HEK293 (cell line): Measurements from ENCODE around the gene MARCOL.

ENCODE experiments used
- CTCF ChIP-seq: fragments of 450-650 bp; formaldehyde crosslinking; IDR thresholded peaks from 2 replicates; pipeline ENCODE4 v1.5.1; 2016; ENCODE audit warnings: missing biosample characterization, missing genetic modification characterization
- MYNN ChIP-seq: fragments of 450-650 bp; formaldehyde crosslinking; IDR thresholded peaks from 2 replicates; pipeline ENCODE4 v1.5.1; 2016; ENCODE audit warnings: missing biosample characterization, missing genetic modification characterization, borderline replicate concordance
- PBX3 ChIP-seq: sonication (generic); formaldehyde crosslinking; IDR thresholded peaks from 2 replicates; pipeline ENCODE4 v1.8.1; 2022; ENCODE audit warnings: mild to moderate bottlenecking, moderate library complexity, missing genetic modification reagents
- REST ChIP-seq: fragments of 450-650 bp; formaldehyde crosslinking; IDR thresholded peaks from 2 replicates; pipeline ENCODE4 v1.5.1; 2016; ENCODE audit warnings: missing biosample characterization, missing genetic modification characterization
- ZBTB48 ChIP-seq: fragments of 450-650 bp; formaldehyde crosslinking; IDR thresholded peaks from 2 replicates; pipeline ENCODE4 v1.5.1; 2016; ENCODE audit warnings: missing biosample characterization, missing genetic modification characterization
- ZBTB8A ChIP-seq: fragments of 450-650 bp; formaldehyde crosslinking; IDR thresholded peaks from 2 replicates; pipeline ENCODE4 v1.5.1; 2016; ENCODE audit warnings: missing biosample characterization, missing genetic modification characterization
- ZEB2 ChIP-seq: fragments of 450-650 bp; formaldehyde crosslinking; IDR thresholded peaks from 2 replicates; pipeline ENCODE4 v1.5.1; 2016; ENCODE audit warnings: missing biosample characterization, missing genetic modification characterization
- ZNF138 ChIP-seq: fragments of 450-650 bp; formaldehyde crosslinking; IDR thresholded peaks from 2 replicates; pipeline ENCODE4 v1.5.1; 2016; ENCODE audit warnings: missing biosample characterization, missing genetic modification characterization, borderline replicate concordance
- ZNF2 ChIP-seq: fragments of 450-650 bp; formaldehyde crosslinking; IDR thresholded peaks from 2 replicates; pipeline ENCODE4 v1.5.1; 2016; ENCODE audit warnings: missing biosample characterization, missing genetic modification characterization
- ZNF558 ChIP-seq: fragments of 450-650 bp; formaldehyde crosslinking; IDR thresholded peaks from 2 replicates; pipeline ENCODE4 v1.5.1; 2016; ENCODE audit warnings: missing biosample characterization, missing genetic modification characterization

- TF ChIP-seq ZBTB8A (tag by site-specific recombination) (no peak), CTCF (tag by site-specific recombination) (no peak), ZNF2 (tag by site-specific recombination) (no peak), ZNF558 (tag by site-specific recombination) (no peak), ZEB2 (tag by site-specific recombination) (no peak), REST (no peak), ZNF138 (tag by site-specific recombination) (no peak), ZBTB48 (tag by site-specific recombination) (no peak), PBX3 (CRISPR knock-in tag) (no peak), MYNN (tag by site-specific recombination) (no peak)
Measured at GRCh38 chr5:148259288-148259687, 21.0 kb downstream of the MARCOL start.
